GM12892 (cell line): Measurements from ENCODE around the gene IGFL4.

Experiments
- POLR2A ChIP-seq: IDR thresholded peaks from 2 replicates; pipeline ENCODE4 v1.6.1; 2011; ENCODE audit warnings: low read depth, low read length, control low read depth
- POLR2AphosphoS5 ChIP-seq: IDR thresholded peaks from 2 replicates; pipeline ENCODE4 v1.6.1; 2011; ENCODE audit warnings: low read depth, low read length, control low read depth
- TAF1 ChIP-seq: IDR thresholded peaks from 2 replicates; pipeline ENCODE4 v1.6.1; 2011; ENCODE audit warnings: low read depth, mild to moderate bottlenecking, control low read depth, low read length, borderline replicate concordance

DNA sequence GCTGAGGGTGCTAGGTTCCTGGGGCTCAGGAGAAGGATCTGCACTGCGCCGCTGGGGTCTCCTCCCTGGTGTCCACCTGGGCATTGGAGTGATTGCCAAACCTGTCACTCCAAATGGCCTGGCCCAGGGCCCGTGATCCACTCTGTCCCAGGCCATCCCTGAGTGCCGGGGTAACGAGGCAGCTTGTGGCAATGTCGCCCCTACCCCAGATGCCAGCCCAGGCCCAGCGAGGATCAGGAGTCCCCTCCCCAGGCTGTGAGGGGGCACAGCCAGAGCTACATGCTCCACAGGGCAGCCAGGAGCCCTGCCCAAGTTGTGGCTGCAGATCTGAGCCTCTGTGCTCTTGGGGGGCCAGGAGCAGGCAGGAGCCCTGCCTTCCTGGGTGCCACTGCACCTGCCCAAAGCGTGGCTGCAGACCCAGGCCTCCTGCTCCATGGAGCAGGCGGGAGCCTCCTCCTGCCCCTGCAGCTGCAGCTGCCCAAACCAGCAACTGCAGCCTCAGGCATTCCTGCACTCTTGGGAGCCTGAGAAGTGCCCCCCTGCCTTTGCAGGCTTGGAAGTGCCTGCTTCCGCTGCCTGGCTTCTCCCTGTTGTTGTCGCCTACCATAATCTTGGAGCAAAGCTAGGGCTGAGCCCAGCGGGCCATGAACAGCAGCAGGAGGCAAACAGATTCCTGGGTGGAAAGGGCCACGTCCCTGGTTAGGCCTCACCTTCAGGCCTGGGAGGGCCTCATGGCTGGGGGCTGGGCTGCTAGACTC, 4.6 kb downstream of the IGFL4 start:
- TF ChIP-seq POLR2A (no peak), POLR2AphosphoS5 (no peak), TAF1 (no peak)
